ENCODE data around the gene BNIP3.
"Not testable (repeated sequence)": the region's sequence is repeated elsewhere in the genome, so short reads cannot be mapped to it uniquely, and the experiment has no call there.

Gene BNIP3

GRCh38 chr10:131977323-131978096, 4.2 kb downstream of the BNIP3 start:
- no peak for DNase-seq

GRCh38 chr10:131975796-131976195, 5.9 kb downstream of the BNIP3 start:
- no peak for DNase-seq

GRCh38 chr10:131975003-131975402, 6.7 kb downstream of the BNIP3 start:
- DNase-seq: no peak

GRCh38 chr10:131974034-131974817, 7.5 kb downstream of the BNIP3 start:
- no peak for DNase-seq

- DNase-seq: no peak
Measured at GRCh38 chr10:131973160-131973951, 8.4 kb downstream of the BNIP3 start.

- DNase-seq: no peak
Measured at GRCh38 chr10:131972474-131973071, 9.2 kb downstream of the BNIP3 start.

GRCh38 chr10:131971591-131971990, 10.1 kb downstream of the BNIP3 start:
- DNase-seq: no peak

- DNase-seq: no peak
Measured at GRCh38 chr10:131970946-131971345, 10.8 kb downstream of the BNIP3 start.

- no peak for DNase-seq
Measured at GRCh38 chr10:131968949-131969348, 12.8 kb downstream of the BNIP3 start.

- DNase-seq: no peak
Measured at GRCh38 chr10:131964298-131964697, 17.4 kb downstream of the BNIP3 start.

- DNase-seq: no peak
Measured at GRCh38 chr10:131963811-131964210, 17.9 kb downstream of the BNIP3 start.

- no peak for DNase-seq
Measured at GRCh38 chr10:131963350-131963749, 18.4 kb downstream of the BNIP3 start.

- DNase-seq: no peak
Measured at GRCh38 chr10:131961777-131962662, 19.7 kb downstream of the BNIP3 start.

- DNase-seq: no peak
Measured at GRCh38 chr10:131961047-131961776, 20.5 kb downstream of the BNIP3 start.

- DNase-seq: no peak
Measured at GRCh38 chr10:131960631-131961046, 21.1 kb downstream of the BNIP3 start.

- no peak for DNase-seq
Measured at GRCh38 chr10:131959841-131960240, 21.9 kb downstream of the BNIP3 start.

- DNase-seq: no peak
Measured at GRCh38 chr10:131955591-131956340, 26.0 kb downstream of the BNIP3 start.

GRCh38 chr10:131954356-131954965, 27.3 kb downstream of the BNIP3 start:
- no peak for DNase-seq

GRCh38 chr10:131949908-131950307, 31.8 kb downstream of the BNIP3 start:
- not testable (repeated sequence) for DNase-seq

Measured in activated effector memory CD4-positive, alpha-beta T cell treated with Interleukin-2 at 50 U/mL for 16 hours (primary cell).